Limb (tissue), 2 donors: ENCODE results near the gene CCHCR1.
A peak's percentile ranks its signal among the peaks of the same experiment; 100 is the strongest.

Experiments
- DNase-seq, 2 donors: peaks; one replicate each; pipeline ENCODE4 v3.0.0-alpha.2; 2016; ENCODE audit errors: extremely low spot score in 2 of 2

Gene CCHCR1

GRCh38 chr6:31129130-31129529 lies 28.5 kb downstream of the CCHCR1 start:
- no peak for DNase-seq

DNA sequence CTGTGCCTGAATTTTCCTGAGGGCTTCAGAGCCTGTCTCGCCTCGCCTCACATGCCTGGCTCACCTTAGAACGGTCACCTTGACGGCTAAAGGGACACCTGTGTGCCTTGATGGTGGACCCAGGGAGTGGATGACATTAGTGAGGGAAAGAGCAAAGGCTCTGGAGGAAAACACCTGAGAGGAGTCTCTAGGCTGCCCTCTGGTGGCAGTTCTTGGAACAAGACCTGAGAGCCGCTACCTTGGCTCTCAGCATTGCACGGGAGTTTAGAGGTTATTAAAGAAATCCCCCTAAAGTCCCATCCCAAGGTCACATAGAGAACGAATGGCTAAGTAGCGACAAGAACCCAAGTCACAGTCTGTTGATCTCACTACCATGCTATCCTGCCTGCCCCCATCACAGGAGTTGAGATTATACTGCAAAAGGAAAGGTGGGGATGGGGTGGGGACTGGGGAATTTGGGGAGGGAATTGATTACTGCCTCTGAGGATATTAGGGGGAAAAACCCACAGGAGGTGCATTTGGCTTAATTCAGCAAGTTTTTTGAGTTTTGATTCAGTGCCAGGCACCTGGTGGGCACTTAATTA lies 29.4 kb downstream of the CCHCR1 start:
- DNase-seq: peak in 1 of 2 donors; percentile 69

- no peak for DNase-seq
Measured at GRCh38 chr6:31126396-31127175, 31.0 kb downstream of the CCHCR1 start.

DNA sequence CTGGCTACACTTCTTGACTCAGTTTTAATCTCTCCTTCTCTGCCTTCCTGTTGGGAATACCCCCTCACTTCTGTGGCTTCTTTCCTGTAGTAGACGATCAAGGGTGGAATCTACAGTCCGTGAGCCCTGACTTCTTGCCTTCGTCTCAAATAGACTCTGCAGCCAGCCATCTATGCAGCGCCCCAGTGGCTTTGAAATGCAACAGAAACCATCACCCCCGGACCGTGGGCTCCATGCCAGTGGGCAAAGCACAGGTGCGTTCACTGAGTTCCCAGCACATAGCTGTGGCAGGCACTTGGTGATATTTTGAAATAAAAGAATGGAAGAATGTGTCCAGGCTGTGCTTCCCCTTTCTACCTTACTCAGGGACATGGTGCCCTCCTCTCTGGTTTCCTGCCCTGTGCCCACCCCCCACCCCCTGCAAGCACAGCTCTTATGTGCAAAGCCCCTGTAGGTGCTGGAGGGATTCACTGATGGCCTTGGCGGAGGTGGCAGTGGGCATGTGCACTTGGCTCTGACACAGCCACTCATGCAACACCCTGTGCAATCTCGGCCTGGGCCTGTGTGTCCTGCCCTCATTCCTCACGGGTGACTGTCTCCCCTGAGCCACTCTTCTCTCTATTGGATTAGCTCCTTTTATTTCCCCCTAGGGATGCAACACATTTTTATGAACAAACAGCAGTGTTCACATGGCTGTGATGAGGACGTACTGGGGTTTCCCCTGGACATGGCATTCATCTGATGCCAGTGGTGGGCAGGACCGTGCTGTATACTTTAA lies 31.8 kb downstream of the CCHCR1 start:
- no peak for DNase-seq

- DNase-seq: no peak
Measured at GRCh38 chr6:31125162-31125561, 32.4 kb downstream of the CCHCR1 start.

GRCh38 chr6:31122791-31123706 lies 34.6 kb downstream of the CCHCR1 start:
- peak in 1 of 2 donors; percentile 22 for DNase-seq

DNA sequence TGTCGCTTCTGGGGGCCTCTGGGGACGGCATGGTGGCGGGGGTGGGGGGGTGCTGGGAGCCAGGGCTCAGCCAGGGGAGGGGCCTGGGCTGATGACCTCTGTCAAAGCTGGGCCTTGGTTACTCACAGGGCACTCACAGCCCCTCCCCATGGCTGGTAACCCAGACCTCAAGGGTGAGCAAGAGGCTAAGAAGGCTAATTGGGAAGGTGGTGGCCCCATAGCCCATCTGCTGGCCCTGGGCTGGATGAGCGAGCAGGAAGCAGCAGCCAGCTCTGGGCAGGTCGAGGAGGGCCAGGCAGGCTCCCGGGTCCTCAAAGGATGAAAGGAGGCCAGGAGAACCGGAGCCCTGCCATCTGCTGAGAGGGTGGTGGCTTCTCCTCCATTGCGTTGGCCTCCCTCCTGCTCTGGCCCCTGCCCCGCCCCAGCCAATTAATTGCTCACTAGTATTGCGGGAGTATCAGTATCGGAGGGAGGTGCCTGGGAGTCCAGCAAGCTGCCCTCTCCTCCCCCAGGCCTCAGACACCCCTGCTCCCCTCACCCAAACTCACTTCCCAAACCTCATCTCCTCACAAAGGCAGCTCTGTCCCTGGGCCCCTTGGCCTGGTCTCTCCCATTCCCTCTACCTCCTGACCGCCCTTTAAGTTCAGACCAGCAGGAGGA lies 36.3 kb downstream of the CCHCR1 start:
- no peak for DNase-seq

DNA sequence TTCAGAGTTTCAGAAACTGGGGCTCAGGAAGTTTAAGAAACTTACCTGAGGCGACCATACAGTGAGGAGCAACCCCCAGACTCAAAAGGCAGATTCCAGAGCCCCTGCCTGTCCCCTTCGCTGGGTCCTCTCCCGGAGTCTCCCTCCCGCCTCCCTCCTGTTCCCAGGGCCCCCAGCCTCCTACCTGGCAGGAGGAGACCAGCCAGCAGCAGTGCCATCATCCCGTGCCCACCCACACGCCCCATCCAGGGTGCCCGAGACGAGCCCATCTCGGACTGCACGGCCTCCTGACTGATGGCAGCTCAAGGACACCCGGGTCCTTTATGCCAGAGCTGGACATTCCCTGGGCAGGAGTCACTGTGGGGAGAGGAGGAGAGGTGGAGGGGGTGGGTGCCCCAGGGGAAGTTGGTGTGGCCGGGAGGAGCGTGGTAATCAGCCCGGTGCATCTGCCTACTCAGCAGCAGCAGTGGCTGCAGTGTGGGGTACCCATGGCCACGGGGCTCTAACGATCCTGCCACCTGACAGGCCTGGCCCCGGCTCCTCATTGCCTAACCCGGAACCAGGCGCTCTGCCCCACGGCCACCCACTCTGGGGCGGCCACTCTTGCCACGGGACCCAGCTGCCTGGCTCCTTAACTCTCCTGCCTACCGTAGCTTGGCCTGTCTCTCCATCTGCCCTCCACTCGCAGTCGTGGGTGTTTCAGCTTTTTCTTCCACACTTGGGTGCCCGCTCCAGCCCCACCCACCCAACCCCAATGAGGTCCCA lies 37.3 kb downstream of the CCHCR1 start, which contains the start of gene CDSN:
CDSN (minus strand) TSS at position 296 of the 765 bp plus-strand sequence; CDS start at position 269, 27 bp downstream.
- DNase-seq: no peak

GRCh38 chr6:31118178-31118577 lies 39.4 kb downstream of the CCHCR1 start:
- no peak for DNase-seq

DNA sequence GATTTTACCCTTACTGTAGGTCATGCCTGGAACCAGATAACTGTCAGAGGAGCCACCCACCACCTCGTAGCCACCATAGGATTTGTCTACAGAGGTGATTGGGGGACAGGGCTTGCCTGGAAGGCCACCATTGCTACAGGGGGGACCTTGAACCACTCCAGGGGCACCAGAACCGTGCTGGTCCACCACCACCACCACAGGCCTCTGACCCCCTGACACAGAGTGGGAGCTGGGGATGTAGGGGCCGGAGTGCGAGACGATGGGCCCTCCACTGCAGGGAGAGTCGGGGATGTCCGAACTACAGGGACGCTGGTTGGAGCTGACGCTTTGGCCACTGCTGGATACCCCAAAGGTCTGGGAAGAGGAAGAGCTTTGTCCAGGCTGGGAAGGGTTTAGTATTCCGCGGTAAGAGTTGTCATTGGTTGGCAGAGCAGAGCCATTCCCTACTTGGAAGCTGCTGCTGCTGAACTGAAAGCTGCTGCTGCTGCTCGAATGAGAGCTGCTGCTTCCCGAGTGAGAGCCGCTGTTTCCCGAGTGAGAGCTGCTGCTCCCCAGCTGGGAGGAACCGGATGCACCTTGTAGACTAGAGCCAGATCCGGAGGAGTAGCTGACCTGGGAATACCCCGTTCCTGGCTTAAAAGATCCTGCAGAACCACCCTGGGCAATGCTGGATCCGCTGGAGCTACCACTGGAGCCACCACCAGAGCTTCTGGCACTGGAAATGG lies 40.8 kb downstream of the CCHCR1 start:
- DNase-seq: no peak

DNA sequence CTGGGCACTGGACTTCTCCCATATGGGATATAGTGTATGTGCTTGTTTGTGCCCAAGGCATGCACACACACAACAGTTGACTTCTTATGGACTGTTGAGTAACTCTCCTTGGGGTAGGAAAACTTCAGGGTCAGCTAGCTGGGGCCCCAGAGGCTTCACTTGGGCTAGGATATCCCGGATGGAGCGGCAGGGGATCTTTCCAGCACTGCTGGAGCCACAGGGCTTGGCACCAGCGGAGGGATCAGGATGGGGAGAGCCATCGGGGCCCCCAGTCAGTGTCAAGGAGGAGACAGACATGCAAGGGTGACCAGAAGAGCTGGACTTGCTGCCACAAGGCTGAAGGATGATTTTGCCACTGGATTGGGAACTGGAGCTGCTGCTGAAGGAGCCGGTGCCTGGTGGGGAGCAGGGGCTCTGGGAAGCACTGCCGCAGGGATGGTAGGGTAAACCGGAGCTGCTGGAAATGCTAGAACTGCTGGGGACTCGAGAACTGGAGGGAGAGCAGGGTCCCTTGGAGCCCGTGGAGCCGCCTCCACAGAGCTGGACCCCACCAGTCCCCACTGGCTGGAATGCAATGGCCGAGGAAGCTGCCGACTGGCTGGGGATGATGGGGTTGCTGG lies 41.6 kb downstream of the CCHCR1 start:
- DNase-seq: no peak

GRCh38 chr6:31114970-31115849 lies 42.4 kb downstream of the CCHCR1 start:
- DNase-seq: no peak

DNA sequence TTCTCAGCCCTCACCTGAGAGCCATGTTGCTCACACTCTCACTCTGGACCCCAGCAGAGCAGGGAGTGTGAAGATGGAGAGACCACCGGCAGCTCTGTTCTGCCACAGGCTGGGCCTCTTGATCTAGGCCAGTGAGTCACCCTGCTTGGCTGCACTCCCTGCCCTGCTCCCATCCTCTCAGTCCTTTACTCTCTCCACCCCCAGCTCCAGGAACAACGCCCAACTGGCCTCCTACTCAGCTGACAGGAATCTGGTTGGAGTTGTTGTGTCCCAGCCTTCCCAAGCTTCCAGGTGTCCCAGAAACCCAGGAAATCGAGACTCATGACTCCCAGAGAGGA lies 43.1 kb downstream of the CCHCR1 start, which contains the start of gene PSORS1C1:
PSORS1C1 (plus strand) TSS at position 260 of the 338 bp plus-strand sequence. CDS start 14,833 bp downstream, outside the sequence.
- no peak for DNase-seq

DNA sequence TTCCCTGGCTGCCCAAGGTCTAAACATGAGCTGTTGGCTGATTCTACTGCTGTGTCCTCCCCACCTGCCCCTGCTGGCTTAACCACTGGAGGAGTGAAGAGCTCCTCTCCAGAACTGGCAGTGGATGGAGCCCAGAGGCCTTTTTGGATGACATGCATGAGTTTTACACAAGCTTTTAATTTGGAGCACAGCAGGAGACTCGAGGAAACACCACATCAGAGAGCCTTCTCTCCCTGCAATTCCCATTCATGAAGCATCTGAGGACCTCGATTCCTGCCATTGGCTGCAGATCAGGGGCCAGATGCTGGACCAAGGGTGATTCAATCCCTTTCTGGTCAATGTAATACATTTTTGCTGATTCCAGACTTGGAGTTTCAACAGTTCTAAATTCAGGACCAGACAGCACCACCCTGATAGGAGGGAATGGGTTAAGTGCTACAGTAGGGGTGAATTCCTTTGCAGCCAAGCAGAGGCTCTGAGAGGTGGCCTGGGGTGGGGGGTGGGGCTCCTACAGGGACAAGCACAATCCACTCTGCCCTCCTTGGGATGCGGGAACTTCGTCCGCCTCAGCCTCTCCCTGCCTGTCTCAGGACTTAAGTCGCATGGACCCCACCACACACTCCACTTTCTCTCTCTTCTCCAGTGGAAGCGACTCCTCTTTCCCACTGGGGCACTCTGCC lies 43.6 kb downstream of the CCHCR1 start:
- no peak for DNase-seq

DNA sequence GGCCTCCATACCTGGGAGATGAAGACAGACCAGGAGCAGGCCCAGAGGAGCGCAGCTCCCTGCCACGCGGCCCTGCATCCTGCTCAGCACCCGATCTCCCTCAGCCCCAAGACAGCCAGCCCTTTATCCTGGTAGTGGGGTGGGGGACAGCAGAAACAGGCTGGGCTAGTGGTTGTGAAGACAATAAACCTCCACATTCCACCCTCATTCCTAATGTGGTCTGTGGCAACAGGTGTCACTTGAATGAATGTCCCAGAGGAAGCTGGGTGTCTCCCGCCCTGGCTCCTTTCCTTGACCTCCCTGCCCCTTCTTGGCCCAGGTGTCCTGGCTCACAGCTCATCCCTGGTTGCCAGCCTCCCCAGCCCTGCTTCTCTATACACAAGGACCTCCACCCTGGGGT lies 45.1 kb downstream of the CCHCR1 start, which contains the start of gene C6orf15:
C6orf15 (minus strand) TSS at position 98 of the 400 bp plus-strand sequence; CDS start at position 78, 20 bp downstream.
- DNase-seq: no peak

- no peak for DNase-seq
Measured at GRCh38 chr6:31111712-31112111, 45.9 kb downstream of the CCHCR1 start.
